Kidney (tissue), 14 donors: ENCODE data around the gene TP53AIP1. TPM values are rescaled to one million over a fixed set of nuclear protein-coding genes. Genes with fewer than 3 reads are reported as not detected.

Experiments used
- DNase-seq, 5 donors: peaks; one replicate each; pipeline ENCODE4 v3.0.0-alpha.2; 2013 to 2020
- FAIRE-seq: peaks from 2 replicates; lab custom pipeline; 2012; peaks lifted over from hg19 to GRCh38; lab: Jason Lieb, UNC
- H3K27ac ChIP-seq, 2 donors: one replicate each; pipeline ENCODE4 v1.7.0; 2013; ENCODE audit warnings: low read depth in 2 of 2, low read length in 2 of 2, inconsistent platforms in 1 of 2
- H3K27me3 ChIP-seq: one replicate; pipeline ENCODE4 v1.7.1; 2013; ENCODE audit warnings: low read length, inconsistent platforms; ENCODE audit not compliant: control insufficient read depth, insufficient read depth
- H3K36me3 ChIP-seq, 3 donors: one replicate each; pipeline versions ENCODE4 v1.7.0 to v1.7.1; 2013; ENCODE audit warnings: low read length in 3 of 3, control low read depth in 1 of 3, inconsistent platforms in 1 of 3; ENCODE audit not compliant: insufficient read depth in 3 of 3, control insufficient read depth in 2 of 3
- H3K4me1 ChIP-seq, 3 donors: one replicate each; pipeline versions ENCODE4 v1.7.0 to v1.7.1; 2013; ENCODE audit warnings: low read length in 3 of 3, inconsistent platforms in 1 of 3, low read depth in 1 of 3; ENCODE audit not compliant: control insufficient read depth in 2 of 3, insufficient read depth in 2 of 3
- H3K4me3 ChIP-seq, 3 donors: one replicate each; pipeline versions ENCODE4 v1.7.0 to v1.8.1; 2013; ENCODE audit warnings: low read length in 3 of 3, control low read depth in 1 of 3, inconsistent platforms in 1 of 3
- H3K9ac ChIP-seq, 3 donors: one replicate each; pipeline versions ENCODE4 v1.7.0 to v1.7.1; 2013; ENCODE audit warnings: low read length in 3 of 3, control low read depth in 1 of 3, inconsistent platforms in 1 of 3
- H3K9me3 ChIP-seq, 3 donors: one replicate each; pipeline versions ENCODE4 v1.7.0 to v1.7.1; 2013; ENCODE audit warnings: low read length in 3 of 3, control low read depth in 1 of 3, inconsistent platforms in 1 of 3; ENCODE audit not compliant: control insufficient read depth in 2 of 3, insufficient read depth in 1 of 3
- CTCF ChIP-seq: IDR thresholded peaks from 3 replicates; pipeline ENCODE4 v1.5.1; 2012; ENCODE audit warnings: mild to moderate bottlenecking, moderate library complexity, borderline replicate concordance; ENCODE audit not compliant: insufficient read depth; ENCODE audit errors: extremely low read depth
- intact Hi-C: fragments of 100-400 bp; cut with DNase I; formaldehyde crosslinking; loops from one replicate; pipeline ENCODE4 v1.11.1; 2022
- polyA plus RNA-seq: library from polyadenylated mRNA; stranded (reverse); fragments of 350-450 nt; fragmentation: Illumina TruSeq; extraction: RNeasy Lipid Tissue Mini Kit (QIAGEN cat#74804); gene quantifications from one replicate; pipeline ENCODE4 v1.2.3, GENCODE V29; 2014; ENCODE audit warnings: low read depth, low replicate concordance; ENCODE audit not compliant: insufficient read depth
- total RNA-seq: library from RNA; stranded (reverse); fragmentation: NEBNext Ultra II Directional; extraction: Animal tissue kit (Norgen Biotek cat#: 25700); gene quantifications from one replicate; pipeline ENCODE4 v1.2.1, GENCODE V29; 2021
- donor health status: control.
- donor health status: control.
- donor health status: control.
- donor health status: control.
- donor health status: control.
- donor health status: DM: yes; HTN: yes; CAD: no.
- donor health status: Normal renal cell carcinoma (clear cell type).

The TP53AIP1 gene
- total and polyA plus RNA-seq, 2 donors from 2014 or later: 0.82 to 5.3 TPM

- DNase-seq (peak in 1 of 5 donors; percentile 14), FAIRE-seq (no peak)
- peaks cover 0 to 6% (median 0%) of the 10 kb centered on the region in 3 donors for H3K36me3 ChIP-seq
Observed at GRCh38 chr11:128983023-128983422, 40.4 kb upstream of the TP53AIP1 start.

DNA sequence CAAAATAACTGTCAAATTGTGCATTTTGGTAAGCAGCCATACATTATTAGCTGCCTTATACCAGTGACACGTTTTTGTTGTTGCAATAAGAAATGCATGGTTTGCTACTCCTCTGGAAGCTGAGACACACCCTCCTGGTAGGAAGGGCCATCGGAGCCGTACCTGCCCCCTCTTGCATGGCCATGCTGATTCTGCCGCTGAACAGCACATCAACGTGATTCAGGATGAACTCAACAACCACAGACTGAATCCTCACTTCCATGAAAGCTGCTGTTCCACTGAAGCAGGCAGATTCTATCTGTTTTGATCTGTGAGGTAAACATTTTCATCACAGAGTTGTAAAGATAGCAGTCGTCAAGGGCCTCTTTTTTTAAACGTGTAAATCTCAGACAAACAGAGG, 38.6 kb upstream of the TP53AIP1 start:
- H3K4me1 ChIP-seq: no peaks in the 10 kb centered on the region
- no peak overlapping the region for H3K4me3 ChIP-seq
- TF ChIP-seq CTCF: no peak
- H3K27me3 ChIP-seq: no peaks in the 10 kb centered on the region
- DNase-seq (no peak), FAIRE-seq (no peak)
- no peak overlapping the region for H3K27ac ChIP-seq
- intact Hi-C loops: no loop called here
- no peak overlapping the region for H3K9ac ChIP-seq
- H3K9me3 ChIP-seq: no peaks in the 10 kb centered on the region
- H3K36me3 ChIP-seq: peaks cover 0 to 9% (median 0%) of the 10 kb centered on the region in 3 donors

More at GRCh38 chr11:128983023-128983422, 40.4 kb upstream of the TP53AIP1 start:
- TF ChIP-seq CTCF: no peak
- H3K4me1 ChIP-seq: no peaks in the 10 kb centered on the region
- no peak overlapping the region for H3K9ac ChIP-seq
- no peaks in the 10 kb centered on the region for H3K9me3 ChIP-seq
- intact Hi-C loops: no loop called here
- no peak overlapping the region for H3K4me3 ChIP-seq
- H3K27me3 ChIP-seq: no peaks in the 10 kb centered on the region
- no peak overlapping the region for H3K27ac ChIP-seq

- no peak overlapping the region for H3K4me3 ChIP-seq
- FAIRE-seq (no peak), DNase-seq (no peak)
- intact Hi-C loops: no loop called here
- H3K4me1 ChIP-seq: no peaks in the 10 kb centered on the region
- no peaks in the 10 kb centered on the region for H3K9me3 ChIP-seq
- no peak overlapping the region for H3K27ac ChIP-seq
- H3K27me3 ChIP-seq: no peaks in the 10 kb centered on the region
- no peak for TF ChIP-seq CTCF
- H3K9ac ChIP-seq: no peak overlapping the region
- peaks cover 2 to 56% (median 40%) of the 10 kb centered on the region in 3 donors for H3K36me3 ChIP-seq
Observed at GRCh38 chr11:128970598-128971190, 28.0 kb upstream of the TP53AIP1 start.
